HepG2 (cell line): Measurements from ENCODE around the gene SLC25A10. TPM values are rescaled to one million over a fixed set of nuclear protein-coding genes. Genes with fewer than 3 reads are reported as not detected.
A peak's percentile ranks its signal among the peaks of the same experiment; 100 is the strongest.

Source experiments
- ARNTL ChIP-seq: sonication (generic); formaldehyde crosslinking; IDR thresholded peaks from 2 replicates; pipeline ENCODE4 v1.4.0; 2020; ENCODE audit warnings: mild to moderate bottlenecking, missing genetic modification reagents
- ASH2L ChIP-seq: fragments of 300-600, 200-600 bp; sonication (generic); IDR thresholded peaks from 2 replicates; pipeline ENCODE4 v1.7.0; 2017; ENCODE audit warnings: low read depth, mild to moderate bottlenecking, moderate library complexity, mixed read lengths, low read length; ENCODE audit not compliant: insufficient read length
- ETS1 ChIP-seq: sonication (generic); formaldehyde crosslinking; IDR thresholded peaks from 2 replicates; pipeline ENCODE4 v1.4.0; 2020; ENCODE audit warnings: missing genetic modification reagents
- MTA1 ChIP-seq: sonication (generic); formaldehyde crosslinking; IDR thresholded peaks from 2 replicates; pipeline ENCODE4 v1.4.0; 2020; ENCODE audit warnings: missing genetic modification reagents, mild to moderate bottlenecking, borderline replicate concordance
- NFKB2 ChIP-seq: sonication (generic); formaldehyde crosslinking; IDR thresholded peaks from 2 replicates; pipeline ENCODE4 v1.4.0; 2020; ENCODE audit warnings: missing genetic modification reagents, borderline replicate concordance
- PAX8 ChIP-seq: sonication (generic); formaldehyde crosslinking; IDR thresholded peaks from 2 replicates; pipeline ENCODE4 v1.8.0; 2022; ENCODE audit warnings: mild to moderate bottlenecking, missing genetic modification reagents, borderline replicate concordance
- THAP11 ChIP-seq: IDR thresholded peaks from 2 replicates; pipeline ENCODE4 v1.6.1; 2016; ENCODE audit warnings: missing biosample characterization, missing genetic modification reagents
- TOPORS ChIP-seq: sonication (generic); formaldehyde crosslinking; IDR thresholded peaks from 2 replicates; pipeline ENCODE4 v1.8.0; 2023; ENCODE audit warnings: mild to moderate bottlenecking, missing genetic modification reagents
- XRCC5 ChIP-seq: fragments of 200-400 bp; formaldehyde crosslinking; optimal IDR thresholded peaks from 2 replicates; pipeline ENCODE3; 2017; ENCODE audit warnings: mild to moderate bottlenecking, low read length
- ZNF274 ChIP-seq: sonication (generic); formaldehyde crosslinking; IDR thresholded peaks from 2 replicates; pipeline ENCODE4 v1.5.1; 2020; ENCODE audit warnings: mild to moderate bottlenecking, missing genetic modification reagents
- ZNF318 ChIP-seq: sonication (generic); formaldehyde crosslinking; IDR thresholded peaks from 2 replicates; pipeline ENCODE4 v1.4.0; 2020; ENCODE audit warnings: mild to moderate bottlenecking, missing genetic modification reagents
- ZNF644 ChIP-seq: IDR thresholded peaks from 2 replicates; pipeline ENCODE4 v1.6.1; 2016; ENCODE audit warnings: low read depth
- polyA plus RNA-seq, 8 experiments: library from polyadenylated mRNA; depleted of rRNA in 3 of 8; stranded (reverse) in 7 of 8; unstranded in 1 of 8; fragments of >200 nt; fragmentation: Illumina TruSeq in 4 of 8; extraction: Trizol in 4 of 8; gene quantifications; 2 replicates each; pipeline versions ENCODE4 v1.2.1 to v1.2.3, GENCODE V29; 2011 to 2016; ENCODE audit warnings: low read depth in 4 of 8, missing spikeins in 1 of 8, mixed read lengths in 1 of 8; ENCODE audit not compliant: insufficient read depth in 1 of 8
- total RNA-seq, 5 experiments: library from RNA; depleted of rRNA; stranded (reverse); fragments of >200 nt; fragmentation: Illumina TruSeq; extraction: Trizol; gene quantifications; 2 replicates each; pipeline ENCODE4 v1.2.3, GENCODE V29; 2016; ENCODE audit warnings: low read depth in 1 of 5
- TF ChIP-seq, protein P1 (sequence below), 2 experiments: sonication (generic) in 1 of 2; formaldehyde crosslinking in 1 of 2; IDR thresholded peaks; 2 replicates each; pipeline versions ENCODE4 v1.4.0 to v1.6.1; 2016 to 2020; ENCODE audit warnings: borderline replicate concordance in 1 of 2, low read depth in 1 of 2, mild to moderate bottlenecking in 1 of 2, missing genetic modification reagents in 1 of 2

SLC25A10 gene
- total and polyA plus RNA-seq, 2 of the 13 experiments (the other 11 are each of a cell fraction or from before 2014, with no cell fraction given) = 46.5 to 140 TPM

DNA sequence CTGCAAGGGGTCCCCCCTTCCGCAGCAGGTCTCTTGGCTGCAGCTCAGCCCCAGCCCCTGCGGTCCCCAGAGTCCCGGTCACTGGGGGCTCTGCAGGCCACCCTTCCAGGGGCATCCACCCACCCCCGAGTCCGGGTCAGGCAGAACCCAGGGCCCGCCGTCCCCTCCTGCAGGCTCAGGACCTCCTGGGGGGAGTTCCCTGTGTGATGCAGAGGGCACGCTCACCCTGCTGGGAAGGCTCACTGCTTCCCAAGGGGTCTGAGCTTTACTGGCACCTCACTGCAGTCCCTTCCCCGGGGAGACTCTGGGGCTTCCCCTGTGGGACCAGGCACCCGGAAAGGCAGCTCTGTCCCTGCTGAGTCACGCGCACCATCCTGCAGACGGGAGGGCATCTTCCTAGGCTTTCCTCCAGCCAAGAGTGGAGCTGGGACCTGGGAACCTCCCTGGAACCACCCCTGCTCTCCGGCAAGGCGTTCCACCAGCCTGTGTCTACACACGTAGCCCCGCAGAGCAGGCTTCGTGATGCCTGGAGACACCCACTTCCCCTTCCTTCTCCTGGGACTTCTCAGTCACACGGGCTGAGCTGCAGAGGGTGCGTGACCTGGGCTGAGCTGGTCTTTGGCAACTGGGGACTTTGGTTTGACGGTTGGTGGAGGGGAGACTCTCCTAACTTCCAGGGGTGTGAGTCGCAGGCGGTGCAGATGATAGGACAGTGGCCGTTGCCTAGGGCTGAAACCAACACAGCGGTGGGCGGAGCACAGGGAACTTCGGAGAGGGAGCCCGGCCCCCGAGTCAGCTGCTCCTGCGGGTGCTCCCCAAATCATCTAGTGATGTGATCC lies 23.4 kb downstream of the SLC25A10 start (continued):
- TF ChIP-seq ZNF318 (0 out of 2 replicates have a peak, but pooled peaks have one; percentile 60), ASH2L (peak; percentile 27), MTA1 (CRISPR knock-in tag) (0 out of 2 replicates have a peak, but pooled peaks have one; percentile 25), ZNF644 (CRISPR knock-in tag) (no peak), ZNF274 (CRISPR knock-in tag) (peak; percentile 27; the same call in 1 of the 2 replicates), NFKB2 (CRISPR knock-in tag) (0 out of 2 replicates have a peak, but pooled peaks have one; percentile 26), ETS1 (no peak), ARNTL (CRISPR knock-in tag) (peak; percentile 56; the same call in 1 of the 2 replicates), XRCC5 (peak; percentile 28), TOPORS (no peak), THAP11 (CRISPR knock-in tag) (0 out of 2 replicates have a peak, but pooled peaks have one; percentile 8), PAX8 (CRISPR knock-in tag) (0 out of 2 replicates have a peak, but pooled peaks have one; percentile 49)
- TF ChIP-seq, protein P1, sequence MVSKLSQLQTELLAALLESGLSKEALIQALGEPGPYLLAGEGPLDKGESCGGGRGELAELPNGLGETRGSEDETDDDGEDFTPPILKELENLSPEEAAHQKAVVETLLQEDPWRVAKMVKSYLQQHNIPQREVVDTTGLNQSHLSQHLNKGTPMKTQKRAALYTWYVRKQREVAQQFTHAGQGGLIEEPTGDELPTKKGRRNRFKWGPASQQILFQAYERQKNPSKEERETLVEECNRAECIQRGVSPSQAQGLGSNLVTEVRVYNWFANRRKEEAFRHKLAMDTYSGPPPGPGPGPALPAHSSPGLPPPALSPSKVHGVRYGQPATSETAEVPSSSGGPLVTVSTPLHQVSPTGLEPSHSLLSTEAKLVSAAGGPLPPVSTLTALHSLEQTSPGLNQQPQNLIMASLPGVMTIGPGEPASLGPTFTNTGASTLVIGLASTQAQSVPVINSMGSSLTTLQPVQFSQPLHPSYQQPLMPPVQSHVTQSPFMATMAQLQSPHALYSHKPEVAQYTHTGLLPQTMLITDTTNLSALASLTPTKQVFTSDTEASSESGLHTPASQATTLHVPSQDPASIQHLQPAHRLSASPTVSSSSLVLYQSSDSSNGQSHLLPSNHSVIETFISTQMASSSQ (IDR thresholded peaks at IDR 0.05; ENCODE audit: low read depth) = no peak
- TF ChIP-seq, protein P1 (CRISPR knock-in tag; IDR thresholded peaks at IDR 0.05; ENCODE audit: borderline replicate concordance) = 0 out of 2 replicates have a peak, but pooled peaks have one; percentile 28
